Left forelimb (tissue), 1 donor: ENCODE data around the gene SCTR.

Experiments
- DNase-seq: peaks from one replicate; pipeline ENCODE4 v3.0.0-alpha.2; 2018; ENCODE audit warnings: low spot score

The SCTR gene

DNA sequence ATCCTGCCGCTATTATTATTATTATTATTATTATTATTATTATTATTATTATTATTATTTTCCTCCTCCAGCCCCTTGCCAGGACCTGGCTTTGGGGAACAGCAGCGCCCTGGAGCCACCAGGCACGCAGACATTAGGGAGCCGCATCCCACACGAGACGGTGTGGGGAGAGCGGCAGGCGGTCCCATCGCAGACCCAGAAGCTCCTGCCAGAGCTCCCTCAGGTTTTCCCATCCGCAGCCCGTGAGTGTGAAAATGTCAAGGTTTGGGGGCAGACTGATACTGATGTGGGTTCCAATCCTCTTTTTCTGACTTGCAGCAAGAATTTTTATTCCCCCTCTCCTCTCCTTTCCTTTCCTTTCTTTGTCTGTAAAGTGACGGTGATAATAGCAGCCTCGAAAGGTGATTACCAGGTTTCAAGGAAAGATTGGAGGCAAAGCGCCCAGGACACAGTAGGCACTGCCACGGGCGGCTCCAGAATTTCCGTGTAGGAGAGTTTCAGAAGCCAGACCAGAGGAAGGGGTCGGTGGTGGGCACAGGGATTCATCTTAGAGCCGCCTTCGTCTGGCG lies 816 bp downstream of the SCTR start:
- no peak for DNase-seq

DNA sequence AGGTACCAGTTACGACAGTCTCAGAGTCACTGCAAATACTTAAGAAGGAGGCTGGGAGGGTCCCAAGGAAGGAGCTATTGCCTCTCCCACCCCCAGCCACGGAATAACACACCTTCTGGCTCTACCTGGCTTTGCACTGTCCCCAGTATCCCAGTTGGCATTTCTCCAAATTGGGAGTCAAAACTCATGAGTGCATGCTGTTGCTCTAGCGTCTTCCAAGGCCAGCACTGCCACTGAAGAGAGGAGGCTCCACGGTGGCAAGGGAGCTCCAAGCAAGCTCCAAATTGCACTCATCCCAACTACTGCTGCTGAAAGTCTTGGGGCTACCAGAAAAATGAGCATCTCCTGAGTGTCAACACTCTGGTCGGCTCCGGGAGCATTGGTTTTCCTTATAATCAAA lies 1.6 kb downstream of the SCTR start:
- no peak for DNase-seq

DNA sequence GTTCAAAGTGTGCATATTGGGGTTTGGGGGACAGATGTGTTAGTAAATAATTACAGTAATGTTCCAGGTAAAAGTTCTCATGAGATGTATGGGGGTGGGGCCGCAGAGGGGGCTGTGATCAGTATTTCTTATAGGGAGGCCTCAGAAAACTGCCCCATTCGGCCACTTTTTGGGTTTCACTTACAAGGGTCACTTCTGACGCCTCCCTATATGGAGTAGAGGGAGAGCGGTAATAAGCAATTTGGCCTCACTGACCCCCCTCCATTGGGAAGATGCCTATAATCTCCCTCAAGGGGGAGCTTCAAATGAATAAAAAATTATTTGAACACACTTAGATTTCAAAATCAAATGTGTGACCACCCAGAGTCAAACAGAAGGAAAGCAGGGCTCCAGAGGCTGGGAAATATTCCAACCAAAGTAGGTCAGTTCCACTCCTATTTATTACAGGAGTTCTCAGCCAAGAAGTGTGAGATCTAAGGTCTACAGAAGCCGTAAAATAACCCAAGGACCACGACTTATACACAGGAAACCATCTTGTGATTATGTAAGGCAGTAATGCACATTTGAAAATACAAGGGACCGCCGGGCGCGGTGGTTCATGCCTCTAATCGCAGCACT lies 2.7 kb downstream of the SCTR start:
- DNase-seq = no peak

- no peak for DNase-seq
These were observed 3.4 kb downstream of the SCTR start for GRCh38 chr2:119520696-119521432.

GRCh38 chr2:119519057-119519408 lies 5.2 kb downstream of the SCTR start:
- no peak for DNase-seq

DNA sequence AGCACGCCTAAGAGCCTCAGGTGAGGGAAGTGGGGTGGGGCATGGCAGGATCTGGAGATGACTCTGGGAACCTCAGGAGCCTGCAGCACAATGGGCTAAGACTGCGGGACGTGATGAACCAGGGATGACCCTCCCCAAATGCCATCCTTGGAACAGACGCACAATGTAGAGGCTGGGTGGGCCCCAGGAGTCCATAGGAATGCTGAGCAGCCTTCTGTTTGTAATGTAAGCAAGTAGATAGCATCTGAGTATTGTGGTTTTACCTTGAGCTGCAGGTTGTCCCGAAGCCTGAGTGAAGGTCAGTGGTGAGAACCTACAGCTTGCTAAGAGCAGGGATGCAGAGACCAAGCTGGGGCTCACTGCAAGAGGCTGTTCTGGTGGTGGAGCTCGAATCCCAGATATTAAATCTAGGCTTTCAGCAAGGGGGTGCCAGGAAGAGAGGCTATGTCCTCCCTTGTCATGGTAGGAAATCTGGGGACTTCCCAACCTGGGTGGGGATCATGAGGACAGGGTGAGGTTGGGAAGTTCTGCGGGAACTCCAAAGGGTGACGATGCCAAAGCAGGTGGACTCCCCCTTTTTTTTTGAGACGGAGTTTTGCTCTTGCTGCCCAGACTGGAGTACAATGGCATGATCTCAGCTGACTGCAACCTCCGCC lies 5.8 kb downstream of the SCTR start:
- DNase-seq = no peak

- DNase-seq = no peak
These were observed 6.8 kb downstream of the SCTR start for GRCh38 chr2:119517433-119517832.

GRCh38 chr2:119516121-119516520 lies 8.2 kb downstream of the SCTR start:
- no peak for DNase-seq

GRCh38 chr2:119513832-119514231 lies 10.5 kb downstream of the SCTR start:
- DNase-seq = no peak

DNA sequence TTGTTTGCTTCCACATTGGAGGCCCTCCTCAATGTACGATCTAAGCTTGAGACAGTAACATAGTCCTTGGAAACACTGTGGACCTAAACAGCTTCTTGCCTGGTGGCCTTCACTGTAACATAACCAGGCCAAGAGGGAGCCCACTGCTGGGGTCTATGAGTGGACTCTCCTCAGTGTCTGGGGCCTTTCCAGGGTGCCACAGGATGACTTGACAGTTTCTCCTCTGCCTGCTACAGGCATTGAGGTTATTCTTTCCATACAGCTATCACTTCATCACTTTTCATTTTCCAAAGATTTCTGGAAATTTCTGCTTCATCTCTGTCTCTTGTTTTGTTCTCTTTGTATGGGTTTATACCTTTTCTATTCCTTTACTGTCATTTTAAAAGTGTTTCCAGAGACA lies 11.3 kb downstream of the SCTR start:
- DNase-seq = no peak

GRCh38 chr2:119511989-119512388 lies 12.3 kb downstream of the SCTR start:
- no peak for DNase-seq

DNA sequence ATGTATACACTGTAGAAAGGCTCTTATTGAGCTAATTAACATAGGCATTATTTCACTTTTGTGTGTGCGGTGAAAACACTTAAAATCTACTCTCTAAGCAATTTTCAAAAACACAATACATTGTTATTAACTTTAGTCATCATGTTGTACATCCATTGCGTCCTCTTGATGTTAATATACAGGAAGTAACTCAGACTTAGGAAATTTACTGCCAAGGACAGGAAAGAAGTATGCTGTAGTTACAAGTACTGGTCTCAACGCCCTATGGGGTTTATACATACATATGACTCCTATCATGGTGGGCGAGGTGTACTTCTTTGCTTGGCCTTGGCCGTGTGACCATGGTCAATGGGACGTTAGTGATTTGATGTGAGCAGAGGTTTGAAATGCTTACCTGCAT lies 15.5 kb downstream of the SCTR start:
- no peak for DNase-seq

- DNase-seq = no peak
These were observed 27.6 kb downstream of the SCTR start for GRCh38 chr2:119496682-119497081.

DNA sequence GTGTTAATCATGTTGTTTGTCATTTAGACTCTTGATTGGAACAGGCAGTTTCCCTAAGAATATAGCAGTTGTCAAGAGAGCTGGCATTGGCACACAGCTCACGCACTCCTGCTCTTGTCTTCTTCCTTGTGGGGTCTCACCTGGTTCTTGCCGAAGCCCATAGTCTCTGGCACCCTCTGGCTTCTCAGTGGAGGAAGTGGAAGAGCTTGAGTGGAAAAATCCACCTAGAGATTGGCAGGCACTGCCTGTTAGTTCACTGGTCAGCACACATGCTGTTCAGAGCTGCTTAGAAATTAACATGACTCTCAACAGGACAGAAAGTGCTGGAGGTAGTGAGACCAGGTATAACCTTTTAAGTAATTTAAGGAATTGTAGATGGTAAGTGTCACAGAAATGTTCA lies 28.3 kb downstream of the SCTR start:
- no peak for DNase-seq

DNA sequence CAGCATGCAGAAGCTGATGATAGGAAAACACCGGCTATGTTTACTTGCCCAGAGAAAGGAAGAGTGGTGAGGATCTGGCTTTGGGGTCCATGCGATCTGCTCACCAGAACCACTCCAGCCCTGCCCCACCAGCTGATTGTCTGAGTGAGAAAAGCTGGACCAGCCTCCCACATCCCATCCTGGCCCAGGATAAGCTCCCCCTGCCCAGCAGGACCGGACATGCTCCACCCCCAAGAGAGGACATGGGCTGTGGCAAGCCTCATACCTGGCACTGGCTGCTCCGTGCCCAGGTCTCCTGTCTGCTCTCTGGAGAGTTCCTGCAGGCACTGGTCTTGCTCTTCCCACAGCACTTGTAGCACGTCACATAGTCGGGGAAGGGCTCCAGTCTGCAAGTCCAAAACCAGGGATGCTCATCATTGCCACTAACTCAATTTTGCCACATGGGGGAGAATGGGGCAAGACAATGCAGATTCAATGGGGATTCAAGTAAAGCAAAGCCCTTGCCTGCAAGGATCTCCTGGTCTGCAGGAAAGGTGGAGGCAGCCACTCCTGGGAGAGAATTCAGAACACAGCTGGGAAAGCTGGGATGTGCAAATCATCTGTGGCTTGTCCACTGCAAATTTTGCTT lies 30.0 kb downstream of the SCTR start:
- DNase-seq = peak; percentile 48

GRCh38 chr2:119491776-119492525 lies 32.3 kb downstream of the SCTR start:
- peak; percentile 55 for DNase-seq

GRCh38 chr2:119490653-119491195 lies 33.6 kb downstream of the SCTR start:
- DNase-seq = peak; percentile 37

DNA sequence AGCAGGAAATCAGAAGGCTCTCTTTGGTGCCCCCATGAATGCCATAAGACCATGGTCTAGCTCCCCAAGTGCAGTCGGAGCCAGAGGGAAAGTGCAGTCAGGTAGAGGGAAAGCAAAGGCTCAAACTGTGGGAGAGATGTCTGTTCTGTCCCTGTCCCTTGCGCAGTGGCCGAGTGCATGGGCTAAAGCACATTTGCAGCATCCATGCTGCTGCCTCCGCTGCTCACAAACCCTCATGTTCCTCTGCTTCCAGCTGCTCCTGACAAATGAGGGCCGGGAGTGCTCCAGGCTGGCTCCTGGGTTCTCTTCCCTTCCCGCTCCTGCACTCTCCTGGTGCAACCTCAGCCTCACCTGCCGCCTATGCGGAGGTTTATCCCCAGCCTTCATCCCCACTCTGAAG lies 34.2 kb downstream of the SCTR start:
- no peak for DNase-seq

GRCh38 chr2:119489232-119489952 lies 34.9 kb downstream of the SCTR start:
- no peak for DNase-seq

GRCh38 chr2:119488245-119489214 lies 35.8 kb downstream of the SCTR start:
- peak; percentile 54 for DNase-seq
